Duodenal mucosa (tissue), 2 donors: ENCODE results near the gene FAM3A.
"Not testable (repeated sequence)": the region's sequence is repeated elsewhere in the genome, so short reads cannot be mapped to it uniquely, and the experiment has no call there.

Experiments
- H3K27ac ChIP-seq: one replicate; pipeline ENCODE4 v1.7.0; 2013; ENCODE audit warnings: low read depth, low read length
- H3K27me3 ChIP-seq, 2 donors: one replicate each; pipeline ENCODE4 v1.7.0; 2013; ENCODE audit warnings: low read length in 2 of 2, control low read depth in 1 of 2; ENCODE audit not compliant: insufficient read depth in 2 of 2, control insufficient read depth in 1 of 2
- H3K36me3 ChIP-seq, 2 donors: one replicate each; pipeline ENCODE4 v1.7.0; 2013; ENCODE audit warnings: low read length in 2 of 2, control low read depth in 1 of 2; ENCODE audit not compliant: insufficient read depth in 2 of 2, control insufficient read depth in 1 of 2
- H3K4me1 ChIP-seq, 2 donors: one replicate each; pipeline ENCODE4 v1.7.0; 2013; ENCODE audit warnings: low read length in 2 of 2, control low read depth in 1 of 2; ENCODE audit not compliant: insufficient read depth in 2 of 2, control insufficient read depth in 1 of 2
- H3K4me3 ChIP-seq, 2 donors: one replicate each; pipeline ENCODE4 v1.7.0; 2013; ENCODE audit warnings: low read length in 2 of 2, low read depth in 1 of 2
- H3K9ac ChIP-seq, 2 donors: one replicate each; pipeline ENCODE4 v1.7.0; 2013; ENCODE audit warnings: low read length in 2 of 2, low read depth in 1 of 2
- H3K9me3 ChIP-seq, 2 donors: one replicate each; pipeline ENCODE4 v1.7.0; 2013; ENCODE audit warnings: low read length in 2 of 2, control low read depth in 1 of 2; ENCODE audit not compliant: control insufficient read depth in 1 of 2

FAM3A gene

DNA sequence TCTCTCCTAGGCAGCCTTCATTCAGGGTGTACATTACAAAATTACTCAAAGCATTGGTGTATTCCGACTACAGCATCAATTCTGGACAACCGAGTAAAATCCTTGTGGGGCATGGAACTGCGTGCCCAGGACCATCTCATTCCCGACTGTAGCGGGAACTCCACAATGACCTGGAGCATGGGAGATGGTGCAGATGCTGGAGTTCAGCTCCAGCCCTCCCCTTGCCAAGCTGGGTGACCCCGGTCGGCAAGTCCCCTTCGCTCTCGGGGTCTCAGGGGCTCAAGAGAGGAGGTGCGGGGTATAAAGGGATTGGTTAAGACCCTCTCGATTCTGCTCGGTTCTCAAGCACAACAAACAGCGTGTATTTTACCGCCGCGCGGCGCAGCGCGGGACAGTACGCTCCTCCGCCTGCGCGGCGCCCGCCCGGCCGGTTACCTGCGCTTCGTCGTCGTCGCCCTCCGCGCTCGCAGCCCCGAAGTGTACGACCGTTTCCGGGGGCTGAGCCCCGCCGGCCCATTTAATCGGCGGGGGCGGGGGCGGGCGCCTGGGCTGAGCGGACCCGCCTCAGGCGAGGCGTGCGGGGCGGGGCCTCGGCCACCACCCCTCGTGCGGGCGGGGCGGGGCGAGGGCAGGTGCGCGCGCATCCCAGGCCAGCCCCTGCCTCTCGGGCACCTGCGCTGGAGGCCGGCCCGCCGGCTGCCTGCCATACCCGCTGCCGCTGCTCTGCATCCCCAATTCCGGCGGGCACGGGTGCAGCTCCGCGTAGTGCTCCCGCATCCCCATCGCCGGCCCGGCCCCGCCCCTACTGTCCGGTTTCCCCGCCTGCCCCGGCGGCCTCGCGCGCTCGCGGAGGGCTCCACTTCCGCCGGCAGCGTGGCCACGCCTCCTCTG, 30.6 kb upstream of the FAM3A start, which contains the start of gene G6PD:
G6PD (minus strand) TSS at position 493 of the 891 bp plus-strand sequence. CDS start 691 bp downstream, outside the sequence.
- Histone ChIP-seq H3K4me3 (peak within 1 kb of the TSS; percentile 91 to 96), H3K4me1 (peaks cover 9 to 15% of the 10 kb centered on the region in 2 donors), H3K9me3 (no peaks in the 10 kb centered on the region), H3K36me3 (no peaks in the 10 kb centered on the region), H3K27me3 (no peaks in the 10 kb centered on the region), H3K9ac (peak within 1 kb of the TSS; percentile 84), H3K27ac (peak within 1 kb of the TSS; percentile 81)

DNA sequence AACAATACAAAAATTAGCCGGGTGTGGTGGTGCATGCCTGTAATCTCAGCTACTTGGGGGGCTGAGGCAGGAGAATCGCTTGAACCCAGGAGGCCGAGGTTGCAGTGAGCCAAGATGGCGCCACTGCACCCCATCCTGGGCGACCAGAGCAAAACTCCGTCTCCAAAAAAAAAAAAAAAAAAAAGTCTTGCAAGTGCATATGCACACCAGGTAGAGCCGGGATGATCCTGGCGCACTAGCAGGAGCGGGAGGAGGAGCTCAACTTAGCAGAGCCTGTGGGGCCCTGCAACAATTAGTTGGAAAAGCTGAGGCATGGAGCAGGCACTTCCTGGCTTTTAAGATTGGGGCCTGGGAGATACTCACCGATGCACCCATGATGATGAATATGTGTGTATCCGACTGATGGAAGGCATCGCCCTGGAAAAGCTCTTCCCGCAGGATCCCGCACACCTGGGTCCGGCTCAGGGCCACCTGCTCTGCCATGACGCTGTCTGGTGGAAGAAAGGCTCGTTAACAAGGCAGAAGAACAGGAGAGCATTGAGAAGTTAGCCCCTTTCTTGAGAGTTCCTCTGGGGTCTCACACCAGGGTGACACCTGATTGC, 29.7 kb upstream of the FAM3A start:
- no peaks in the 10 kb centered on the region for H3K27me3 ChIP-seq
- H3K9me3 ChIP-seq: no peaks in the 10 kb centered on the region
- H3K36me3 ChIP-seq: peaks cover 0 to 3% of the 10 kb centered on the region in 2 donors
- peak overlapping the region; percentile 59 to 77 for H3K4me3 ChIP-seq
- H3K4me1 ChIP-seq: peaks cover 9 to 17% of the 10 kb centered on the region in 2 donors
- peak overlapping the region; percentile 63 for H3K9ac ChIP-seq
- H3K27ac ChIP-seq: no peak overlapping the region

DNA sequence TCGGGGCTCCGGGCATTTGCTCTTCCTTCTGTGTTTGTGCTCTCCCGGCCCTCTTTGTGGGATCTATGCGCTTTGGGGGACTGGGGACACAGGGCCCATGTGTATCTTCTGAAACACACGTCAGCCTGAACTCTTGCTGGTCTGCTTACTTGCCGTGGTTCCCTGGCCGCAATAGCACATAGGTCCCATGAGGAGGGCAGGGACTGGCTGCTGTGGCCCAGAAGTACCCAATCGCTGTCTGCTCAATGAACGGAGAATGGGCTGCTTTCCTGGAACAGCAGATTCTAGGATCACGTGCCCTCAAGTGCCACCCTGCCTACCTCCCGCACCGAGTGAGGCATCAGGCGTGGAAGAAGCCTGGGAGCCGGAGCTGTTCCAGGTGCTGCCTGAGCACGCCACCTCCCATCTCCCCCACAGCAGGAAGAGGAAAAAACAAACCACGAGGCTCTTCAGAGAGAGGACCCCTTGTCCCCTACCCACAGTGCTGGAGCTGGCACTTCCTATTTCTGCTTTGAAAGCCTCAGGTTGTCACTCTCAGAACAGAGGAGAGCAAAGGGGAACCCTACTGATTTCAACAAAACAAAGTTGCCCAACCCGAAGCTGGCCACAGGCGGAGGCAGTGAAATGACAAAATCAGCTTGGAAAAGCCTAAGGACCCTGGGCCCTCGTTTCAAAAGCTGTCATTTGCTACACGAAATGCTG, 26.8 kb upstream of the FAM3A start:
- H3K9me3 ChIP-seq: no peaks in the 10 kb centered on the region
- no peak overlapping the region for H3K4me3 ChIP-seq
- H3K27me3 ChIP-seq: no peaks in the 10 kb centered on the region
- peaks cover 5 to 10% of the 10 kb centered on the region in 2 donors for H3K4me1 ChIP-seq
- H3K27ac ChIP-seq: peak overlapping the region; percentile 26
- H3K9ac ChIP-seq: no peak overlapping the region
- H3K36me3 ChIP-seq: peaks cover 0 to 3% of the 10 kb centered on the region in 2 donors

DNA sequence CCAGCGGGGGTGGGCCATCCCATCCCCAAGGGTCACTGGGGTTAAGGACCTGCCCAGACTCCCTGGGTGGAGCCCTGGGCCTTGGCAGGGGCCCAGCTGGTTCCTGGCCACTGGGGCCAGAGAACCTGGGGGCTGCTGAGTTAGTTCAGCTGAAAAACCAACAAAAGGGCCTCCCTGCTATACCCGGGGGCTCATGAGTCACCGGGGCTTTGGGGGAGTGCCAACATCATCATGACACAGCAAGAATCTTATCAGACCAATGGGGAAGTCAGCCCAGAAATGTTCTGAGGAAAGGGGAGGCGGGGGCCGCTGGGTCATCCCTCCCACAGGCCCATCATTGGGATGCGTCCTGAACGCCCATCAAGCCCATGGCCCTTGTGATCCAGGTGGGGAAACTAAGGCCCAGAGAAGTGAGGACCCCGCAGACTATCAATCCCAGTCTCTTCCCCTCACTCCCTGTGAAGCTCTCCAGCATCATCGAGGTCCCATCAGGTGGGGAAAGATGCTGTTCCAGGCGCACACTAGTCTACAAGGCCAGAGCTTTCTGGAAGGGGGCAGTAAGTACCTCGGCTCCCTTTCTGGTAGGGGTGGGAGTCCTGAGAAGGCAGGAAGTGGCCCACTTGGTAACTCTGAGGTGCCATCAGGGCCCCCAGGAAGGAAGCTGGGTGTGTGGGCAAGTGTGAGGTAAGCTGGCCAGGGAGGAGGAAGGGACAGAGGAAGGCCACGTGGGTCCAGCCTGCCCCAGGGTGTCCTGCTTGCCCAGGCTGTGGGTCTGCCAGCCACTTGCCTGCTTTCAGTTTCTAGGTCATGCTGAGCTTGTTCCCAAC, 26.1 kb upstream of the FAM3A start:
- Histone ChIP-seq H3K4me1 (peaks cover 5 to 10% of the 10 kb centered on the region in 2 donors), H3K4me3 (no peak overlapping the region), H3K27me3 (no peaks in the 10 kb centered on the region), H3K9me3 (no peaks in the 10 kb centered on the region), H3K9ac (no peak overlapping the region), H3K27ac (peak overlapping the region; percentile 26), H3K36me3 (peaks cover 0 to 3% of the 10 kb centered on the region in 2 donors)

DNA sequence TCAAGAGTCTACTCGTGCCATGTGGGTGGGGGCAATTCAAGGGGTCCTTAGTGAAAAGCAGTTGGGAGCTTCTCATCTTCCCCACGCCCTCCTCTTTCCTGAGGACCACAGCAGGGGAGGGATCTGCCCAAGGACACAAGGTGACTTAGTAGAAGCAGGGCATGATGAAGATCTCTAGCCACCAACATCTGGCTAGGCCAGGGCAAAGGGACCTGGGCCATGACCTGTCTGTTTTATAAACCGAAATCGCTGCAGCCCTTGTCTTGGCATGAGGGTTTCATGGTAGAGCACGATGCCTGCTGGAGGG, 25.5 kb upstream of the FAM3A start:
- Histone ChIP-seq H3K27ac (no peak overlapping the region), H3K27me3 (no peaks in the 10 kb centered on the region), H3K4me1 (peaks cover 5 to 10% of the 10 kb centered on the region in 2 donors), H3K9me3 (no peaks in the 10 kb centered on the region), H3K9ac (no peak overlapping the region), H3K36me3 (peaks cover 0 to 3% of the 10 kb centered on the region in 2 donors), H3K4me3 (no peak overlapping the region)

DNA sequence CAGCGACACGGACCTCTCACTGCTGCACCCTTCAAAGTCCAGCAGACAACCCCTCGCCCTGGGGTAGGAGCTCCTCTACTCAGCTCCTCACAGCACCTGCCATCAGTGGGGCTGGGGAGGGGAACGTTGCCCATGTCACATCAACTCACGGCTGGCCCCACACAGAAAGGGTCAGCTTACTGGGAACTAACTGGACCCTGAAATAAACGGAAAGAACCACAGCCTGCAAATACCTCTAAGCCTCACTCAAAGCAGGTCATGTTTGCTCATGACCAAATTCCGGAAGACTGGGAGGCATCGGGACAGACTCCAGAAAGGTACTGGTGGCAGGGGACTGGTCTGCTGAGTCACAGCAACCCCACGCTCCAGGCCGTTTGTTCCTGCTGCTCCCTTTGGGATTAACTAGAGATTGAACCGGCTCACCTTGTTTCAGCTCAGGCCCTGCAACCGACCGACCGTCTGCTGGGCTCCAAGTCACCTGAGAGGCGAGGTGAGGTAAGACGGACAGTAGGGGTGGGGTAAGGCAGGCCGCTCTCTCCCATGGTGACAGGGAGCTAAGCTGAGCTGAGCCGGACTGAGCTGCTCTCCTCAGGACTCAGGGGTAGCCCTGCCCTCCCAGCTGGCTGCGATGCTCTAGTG, 25.0 kb upstream of the FAM3A start:
- H3K36me3 ChIP-seq: peaks cover 0 to 3% of the 10 kb centered on the region in 2 donors
- H3K27me3 ChIP-seq: no peaks in the 10 kb centered on the region
- H3K9ac ChIP-seq: no peak overlapping the region
- peaks cover 3 to 7% of the 10 kb centered on the region in 2 donors for H3K4me1 ChIP-seq
- no peaks in the 10 kb centered on the region for H3K9me3 ChIP-seq
- H3K27ac ChIP-seq: no peak overlapping the region
- no peak overlapping the region for H3K4me3 ChIP-seq

DNA sequence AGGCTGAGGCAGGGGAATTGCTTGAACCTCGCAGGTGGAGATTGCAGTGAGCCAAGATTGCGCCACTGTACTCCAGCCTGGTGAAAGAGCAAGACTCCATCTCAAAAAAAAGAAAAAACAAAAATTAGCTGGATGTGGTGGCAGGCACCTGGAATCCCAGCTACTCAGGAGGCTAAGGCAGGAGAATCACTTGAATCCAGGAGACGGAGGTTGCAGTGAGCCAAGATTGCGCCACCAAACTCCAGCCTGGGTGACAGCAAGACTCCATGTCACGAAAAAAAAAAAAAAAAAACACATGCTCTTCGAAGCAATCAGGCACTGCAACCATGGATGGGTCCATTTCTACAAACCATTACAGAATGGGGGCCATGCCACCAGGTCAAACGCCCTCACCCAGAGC, 24.3 kb upstream of the FAM3A start:
- not testable (repeated sequence) for H3K36me3 ChIP-seq, H3K4me1 ChIP-seq, H3K27ac ChIP-seq, H3K27me3 ChIP-seq, H3K9me3 ChIP-seq, H3K4me3 ChIP-seq, H3K9ac ChIP-seq

DNA sequence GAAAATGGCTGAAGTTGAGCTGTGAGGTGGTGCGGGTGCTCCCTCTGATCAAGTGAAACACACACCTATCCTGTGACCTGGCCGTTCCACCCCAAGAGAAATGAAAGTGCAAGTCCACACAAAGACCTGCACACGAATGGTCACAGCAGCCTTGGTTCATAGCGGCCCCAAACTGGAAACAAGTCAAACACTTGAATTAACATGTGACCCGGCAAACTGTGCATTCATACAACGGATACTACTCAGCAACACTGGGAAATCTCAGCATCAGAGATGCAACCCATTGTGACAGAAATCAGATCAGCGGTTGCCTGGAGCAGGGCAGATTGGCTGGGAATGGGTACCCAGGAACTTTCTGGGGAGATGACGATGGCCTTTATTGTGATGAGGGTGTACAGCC, 23.0 kb upstream of the FAM3A start:
- Histone ChIP-seq H3K27ac (no peak overlapping the region), H3K9ac (no peak overlapping the region), H3K27me3 (no peaks in the 10 kb centered on the region)

DNA sequence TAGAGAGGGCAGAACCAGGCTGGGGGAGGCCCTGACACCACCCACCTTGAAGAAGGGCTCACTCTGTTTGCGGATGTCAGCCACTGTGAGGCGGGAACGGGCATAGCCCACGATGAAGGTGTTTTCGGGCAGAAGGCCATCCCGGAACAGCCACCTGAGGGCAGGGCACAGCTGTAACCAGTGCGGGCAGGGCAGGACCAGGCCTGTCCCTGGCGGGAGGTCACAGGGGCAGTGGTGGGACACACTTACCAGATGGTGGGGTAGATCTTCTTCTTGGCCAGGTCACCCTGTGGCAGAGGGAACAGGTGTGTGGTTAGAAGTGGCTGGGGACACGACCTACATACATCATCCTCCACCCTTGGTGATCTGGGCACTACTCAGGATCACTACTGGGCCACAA, 19.9 kb upstream of the FAM3A start:
- peaks cover 2 to 24% of the 10 kb centered on the region in 2 donors for H3K36me3 ChIP-seq
- H3K27me3 ChIP-seq: no peaks in the 10 kb centered on the region
- H3K9me3 ChIP-seq: no peaks in the 10 kb centered on the region
- no peak overlapping the region for H3K27ac ChIP-seq
- no peaks in the 10 kb centered on the region for H3K4me1 ChIP-seq
- no peak overlapping the region for H3K9ac ChIP-seq
- no peak overlapping the region for H3K4me3 ChIP-seq

More for the DNA sequence above, 23.0 kb upstream of the FAM3A start:
- H3K36me3 ChIP-seq: peaks cover 0 to 12% of the 10 kb centered on the region in 2 donors
- H3K4me3 ChIP-seq: no peak overlapping the region
- H3K9me3 ChIP-seq: no peaks in the 10 kb centered on the region
- peaks cover 0 to 4% of the 10 kb centered on the region in 2 donors for H3K4me1 ChIP-seq
